Choroid plexus epithelial cell (primary cell): ENCODE results near the gene ATXN1.

Source experiments
- DNase-seq: peaks from one replicate; pipeline ENCODE4 v3.0.0-alpha.2; 2010; ENCODE audit warnings: low read depth
- H3K4me3 ChIP-seq: 2 replicates; pipeline ENCODE4 v1.5.1; 2011; ENCODE audit warnings: low read depth, mild to moderate bottlenecking, control low read depth, low read length, moderate library complexity
- TF ChIP-seq, protein P1 (sequence below): conservative IDR thresholded peaks from 2 replicates; pipeline ENCODE4 v1.5.1; 2011; ENCODE audit warnings: low read depth, mild to moderate bottlenecking, control low read depth, inconsistent platforms, low read length, moderate library complexity

The ATXN1 gene

DNA sequence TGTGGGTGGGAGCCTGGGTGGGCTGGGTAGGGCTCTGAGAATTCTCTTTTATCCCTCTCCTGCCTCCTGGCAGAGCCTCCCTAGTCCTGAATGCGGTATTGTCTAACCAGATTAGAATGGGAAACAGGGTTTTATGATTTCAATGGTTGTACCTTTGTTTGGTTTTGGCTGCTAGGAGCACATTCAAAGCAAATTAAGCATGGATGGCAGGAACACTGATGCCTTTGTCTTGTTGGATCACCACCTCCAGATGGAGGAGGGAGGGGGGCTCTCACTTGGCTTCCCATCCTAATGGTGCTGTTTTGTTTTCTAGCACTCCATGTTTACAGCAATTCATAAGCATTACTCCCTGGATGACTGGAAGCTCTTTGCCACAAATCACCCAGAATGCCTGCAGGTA is 511.3 kb downstream of the ATXN1 start:
- TF ChIP-seq, protein P1, sequence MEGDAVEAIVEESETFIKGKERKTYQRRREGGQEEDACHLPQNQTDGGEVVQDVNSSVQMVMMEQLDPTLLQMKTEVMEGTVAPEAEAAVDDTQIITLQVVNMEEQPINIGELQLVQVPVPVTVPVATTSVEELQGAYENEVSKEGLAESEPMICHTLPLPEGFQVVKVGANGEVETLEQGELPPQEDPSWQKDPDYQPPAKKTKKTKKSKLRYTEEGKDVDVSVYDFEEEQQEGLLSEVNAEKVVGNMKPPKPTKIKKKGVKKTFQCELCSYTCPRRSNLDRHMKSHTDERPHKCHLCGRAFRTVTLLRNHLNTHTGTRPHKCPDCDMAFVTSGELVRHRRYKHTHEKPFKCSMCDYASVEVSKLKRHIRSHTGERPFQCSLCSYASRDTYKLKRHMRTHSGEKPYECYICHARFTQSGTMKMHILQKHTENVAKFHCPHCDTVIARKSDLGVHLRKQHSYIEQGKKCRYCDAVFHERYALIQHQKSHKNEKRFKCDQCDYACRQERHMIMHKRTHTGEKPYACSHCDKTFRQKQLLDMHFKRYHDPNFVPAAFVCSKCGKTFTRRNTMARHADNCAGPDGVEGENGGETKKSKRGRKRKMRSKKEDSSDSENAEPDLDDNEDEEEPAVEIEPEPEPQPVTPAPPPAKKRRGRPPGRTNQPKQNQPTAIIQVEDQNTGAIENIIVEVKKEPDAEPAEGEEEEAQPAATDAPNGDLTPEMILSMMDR: no peak
- no peak for DNase-seq
- H3K4me3 ChIP-seq: no peak overlapping the region
